ENCODE results near the gene ABCA1. TPM values are rescaled to one million over a fixed set of nuclear protein-coding genes. Genes with fewer than 3 reads are reported as not detected.

The ABCA1 gene
- total RNA-seq, 6 experiments from 2014 or later = 9.1 to 16.5 (median 9.4) TPM

DNA sequence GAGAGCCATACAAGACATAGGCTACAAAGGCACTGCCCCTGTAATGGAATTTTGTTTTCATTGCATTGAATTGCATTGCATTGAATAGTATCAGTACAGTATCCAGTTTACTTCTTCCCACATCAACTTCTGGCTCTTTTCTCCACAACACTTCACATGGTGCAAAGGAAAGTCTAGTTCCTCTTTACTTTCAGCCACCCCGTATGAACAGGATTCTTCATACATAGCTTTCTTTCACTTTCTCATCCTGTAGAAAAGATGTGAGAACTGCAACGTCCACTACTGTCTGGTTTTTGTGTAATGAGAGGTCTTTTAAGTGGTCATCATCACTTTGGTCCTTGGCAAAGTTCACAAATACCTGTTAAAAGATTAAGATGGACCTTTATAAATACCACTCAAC, 143.9 kb downstream of the ABCA1 start:
- H3K4me1 Mint-ChIP-seq (ENCODE audit: low read depth) = peaks cover 9% of the 10 kb centered on the region
- H3K27me3 Mint-ChIP-seq (ENCODE audit: insufficient read depth) = no peaks in the 10 kb centered on the region
- no peak for DNase-seq
- no peaks in the 10 kb centered on the region for H3K9me3 Mint-ChIP-seq
- no peak overlapping the region for H3K27ac Mint-ChIP-seq
- peaks cover 7% of the 10 kb centered on the region; the same call in 1 of the 2 replicates for H3K36me3 Mint-ChIP-seq (ENCODE audit: low read depth)
- TF ChIP-seq CTCF (IDR thresholded peaks at IDR 0.05) = no peak
- peak overlapping the region; percentile 10 for H3K4me3 Mint-ChIP-seq

- H3K4me1 Mint-ChIP-seq (ENCODE audit: low read depth) = peaks cover 9% of the 10 kb centered on the region
- H3K9me3 Mint-ChIP-seq = no peaks in the 10 kb centered on the region
- peaks cover 2% of the 10 kb centered on the region; the same call in 1 of the 2 replicates for H3K27me3 Mint-ChIP-seq (ENCODE audit: insufficient read depth)
- H3K27ac Mint-ChIP-seq = no peak overlapping the region
- no peak for TF ChIP-seq CTCF (IDR thresholded peaks at IDR 0.05)
- H3K36me3 Mint-ChIP-seq (ENCODE audit: low read depth) = peaks cover 7% of the 10 kb centered on the region; the same call in 1 of the 2 replicates
- no peak for DNase-seq
- no peak overlapping the region for H3K4me3 Mint-ChIP-seq
These were observed 144.4 kb downstream of the ABCA1 start for GRCh38 chr9:104783588-104783987.

- H3K27ac Mint-ChIP-seq = no peak overlapping the region
- peaks cover 7% of the 10 kb centered on the region; the same call in 1 of the 2 replicates for H3K36me3 Mint-ChIP-seq (ENCODE audit: low read depth)
These were observed 147.1 kb downstream of the ABCA1 start for GRCh38 chr9:104780796-104781395.

DNA sequence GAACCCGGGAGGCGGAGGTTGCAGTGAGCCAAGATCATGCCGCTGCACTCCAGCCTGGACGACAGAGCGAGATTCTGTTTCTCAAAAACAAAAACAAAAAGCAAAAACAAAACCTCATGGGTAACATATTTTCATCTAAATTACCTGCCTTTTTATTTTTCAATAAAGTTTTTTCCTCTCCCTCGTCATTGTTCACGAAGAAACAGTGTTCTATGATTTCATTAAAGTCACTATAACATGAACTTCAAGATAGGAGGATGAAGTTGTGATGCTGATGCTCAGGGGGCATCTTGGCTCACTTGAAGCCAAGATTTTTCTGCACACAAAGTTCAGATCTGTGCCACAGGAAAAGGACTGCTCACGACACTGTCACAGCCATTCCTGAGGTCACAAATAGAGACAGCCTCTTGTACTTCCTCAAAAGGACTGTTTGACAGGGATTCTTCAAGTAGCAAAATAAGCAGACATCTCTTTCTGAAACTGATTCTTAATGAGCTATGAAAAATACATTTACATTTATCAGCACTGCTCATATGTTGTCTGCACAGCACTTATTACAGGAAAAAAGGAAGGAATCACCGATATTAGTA, 147.9 kb downstream of the ABCA1 start:
- H3K4me1 Mint-ChIP-seq (ENCODE audit: low read depth) = peaks cover 9% of the 10 kb centered on the region
- H3K9me3 Mint-ChIP-seq = no peaks in the 10 kb centered on the region
- H3K36me3 Mint-ChIP-seq (ENCODE audit: low read depth) = peaks cover 7% of the 10 kb centered on the region; the same call in 1 of the 2 replicates
- H3K27me3 Mint-ChIP-seq (ENCODE audit: insufficient read depth) = peaks cover 2% of the 10 kb centered on the region; the same call in 1 of the 2 replicates
- no peak overlapping the region for H3K4me3 Mint-ChIP-seq
- no peak for DNase-seq
- TF ChIP-seq CTCF (IDR thresholded peaks at IDR 0.05) = no peak
- no peak overlapping the region for H3K27ac Mint-ChIP-seq

More at GRCh38 chr9:104780796-104781395, 147.1 kb downstream of the ABCA1 start:
- DNase-seq = peak; percentile 32
- Mint-ChIP-seq H3K27me3 (ENCODE audit: insufficient read depth) (peaks cover 2% of the 10 kb centered on the region; the same call in 1 of the 2 replicates), H3K4me1 (ENCODE audit: low read depth) (peaks cover 9% of the 10 kb centered on the region), H3K4me3 (no peak overlapping the region), H3K9me3 (no peaks in the 10 kb centered on the region)
- peak; percentile 78 for TF ChIP-seq CTCF (IDR thresholded peaks at IDR 0.05)

- Mint-ChIP-seq H3K36me3 (ENCODE audit: low read depth) (peaks cover 7% of the 10 kb centered on the region; the same call in 1 of the 2 replicates), H3K27me3 (ENCODE audit: insufficient read depth) (peaks cover 2% of the 10 kb centered on the region; the same call in 1 of the 2 replicates), H3K27ac (no peak overlapping the region), H3K9me3 (no peaks in the 10 kb centered on the region), H3K4me3 (no peak overlapping the region), H3K4me1 (ENCODE audit: low read depth) (peaks cover 7% of the 10 kb centered on the region)
- no peak for DNase-seq
- TF ChIP-seq CTCF (IDR thresholded peaks at IDR 0.05) = no peak
These were observed 148.6 kb downstream of the ABCA1 start for GRCh38 chr9:104779334-104779733.
